ENCODE data around the gene DLG2. TPM values are rescaled to one million over a fixed set of nuclear protein-coding genes. Genes with fewer than 3 reads are reported as not detected.

The DLG2 gene
- total and polyA plus RNA-seq, 2 of the 4 experiments (the other 2 are of a cell fraction): 0.31 to 0.36 TPM

- no peak overlapping the region for H2AFZ ChIP-seq (replicated peaks; ENCODE audit: low read length, poor library complexity)
- H3K9me1 ChIP-seq (ENCODE audit: insufficient read depth, low read length): no peaks in the 10 kb centered on the region
- BruUV-seq (replicated peaks): no TSS peak
- no peak overlapping the region for H4K8ac ChIP-seq (ENCODE audit: low read depth in 2 of 2, low read length in 2 of 2)
- no peak overlapping the region for H3K4me3 ChIP-seq (ENCODE audit: insufficient read depth, low read depth, low read length)
- TF ChIP-seq RAD21 (IDR thresholded peaks at IDR 0.05; ENCODE audit: low read length): no peak
- no peak overlapping the region for H3K4me2 ChIP-seq (ENCODE audit: low read depth, low read length)
- H3K23ac ChIP-seq (ENCODE audit: low read depth, low read length): no peak overlapping the region
- no peaks in the 10 kb centered on the region for H3K9me3 ChIP-seq (ENCODE audit: control insufficient read depth, insufficient read depth, low read length)
- ATAC-seq (ENCODE audit: low read depth) (no peak), DNase-seq (no peak)
- H3K14ac ChIP-seq (replicated peaks; ENCODE audit: low read depth, low read length): no peak overlapping the region
- H3K36me3 ChIP-seq (ENCODE audit: control insufficient read depth, insufficient read depth, low read length): no peaks in the 10 kb centered on the region
- H3K79me1 ChIP-seq (ENCODE audit: low read depth in 1 of 2, low read length in 2 of 2): no peaks in the 10 kb centered on the region
- dilution Hi-C loops (cut with HindIII; ENCODE audit: low sequenced_read_pairs, unreplicated experiment): no loop called here
- CTCF ChIA-PET: no interaction called here
- no peak overlapping the region for H3K27ac ChIP-seq (ENCODE audit: insufficient read depth, low read length)
- H2BK15ac ChIP-seq (ENCODE audit: low read depth, low read length): no peak overlapping the region
- no peak overlapping the region for H4K5ac ChIP-seq (ENCODE audit: low read depth, low read length)
- H2AK9ac ChIP-seq (replicated peaks; ENCODE audit: low read depth, low read length, poor library complexity): no peak overlapping the region
- H3K27me3 ChIP-seq (ENCODE audit: control insufficient read depth, insufficient read depth, low read length): no peaks in the 10 kb centered on the region
- POLR2A ChIA-PET (ENCODE audit: unreplicated experiment): no interaction called here
- no peak overlapping the region for H4K91ac ChIP-seq (ENCODE audit: insufficient read depth, low read depth, low read length)
- WGBS, 2 experiments (ENCODE audit: extremely low coverage in 2 of 2, insufficient read length in 1 of 2): 63% methylated on average over 1 of the region's 3 CpGs; no CpG with 5 or more reads in 1 of the 2 experiments
- in situ Hi-C loops (cut with MboI; ENCODE audit: low sequenced_read_pairs): no loop called here
- H3K4ac ChIP-seq (ENCODE audit: low read depth, low read length): no peak overlapping the region
- intact Hi-C loops (cut with micrococcal nuclease): no loop called here
- no peaks in the 10 kb centered on the region for H3K4me1 ChIP-seq (ENCODE audit: control insufficient read depth, insufficient read depth, low read length)
- H4K20me1 ChIP-seq (ENCODE audit: insufficient read depth, low read length): no peaks in the 10 kb centered on the region
- H2BK5ac ChIP-seq (ENCODE audit: low read depth, low read length, poor library complexity, severe bottlenecking): no peak overlapping the region
- H2BK20ac ChIP-seq (ENCODE audit: low read depth, low read length): no peak overlapping the region
- no peak overlapping the region for H3K56ac ChIP-seq (ENCODE audit: extremely low read depth, insufficient read depth, low read length)
- H2AK5ac ChIP-seq (ENCODE audit: low read depth, low read length): no peak overlapping the region
- H3K9ac ChIP-seq (ENCODE audit: low read depth, low read length): no peak overlapping the region
- no peak overlapping the region for H2BK120ac ChIP-seq (ENCODE audit: low read depth, low read length)
- H3K18ac ChIP-seq (ENCODE audit: low read depth, low read length): no peak overlapping the region
These were observed 1694.1 kb downstream of the DLG2 start for GRCh38 chr11:83933008-83933407.

All from IMR-90 (cell line).